Mesodermal cell (in vitro differentiated cells): ENCODE results near the gene TMEM256.

Experiments
- H3K27ac ChIP-seq: 2 replicates; pipeline ENCODE4 v1.7.0; 2013; ENCODE audit warnings: mild to moderate bottlenecking, low read depth, low read length, moderate library complexity; ENCODE audit not compliant: severe bottlenecking
- H3K36me3 ChIP-seq: 2 replicates; pipeline ENCODE4 v1.7.1; 2013; ENCODE audit warnings: mild to moderate bottlenecking, low read length, moderate library complexity; ENCODE audit not compliant: control insufficient read depth, insufficient read depth
- H3K4me1 ChIP-seq: one replicate; pipeline ENCODE4 v1.7.1; 2013; ENCODE audit warnings: mild to moderate bottlenecking, low read length; ENCODE audit not compliant: insufficient read depth, control insufficient read depth, poor library complexity, severe bottlenecking
- H3K4me3 ChIP-seq: 2 replicates; pipeline ENCODE4 v1.7.0; 2013; ENCODE audit warnings: low read length, control low read depth, mild to moderate bottlenecking; ENCODE audit not compliant: insufficient read depth, poor library complexity, severe bottlenecking; ENCODE audit errors: extremely low read depth
- H3K9me3 ChIP-seq: 2 replicates; pipeline ENCODE4 v1.7.1; 2013; ENCODE audit warnings: mild to moderate bottlenecking, low read length, moderate library complexity; ENCODE audit not compliant: control insufficient read depth
- WGBS, 2 experiments: methylation state at CpG; one replicate each; pipeline ENCODE4 v1.1.5; 2013; ENCODE audit warnings: missing lambda C conversion rate in 2 of 2; ENCODE audit not compliant: insufficient coverage in 2 of 2; 5-methylcytosine and 5-hydroxymethylcytosine counted together

Gene TMEM256

DNA sequence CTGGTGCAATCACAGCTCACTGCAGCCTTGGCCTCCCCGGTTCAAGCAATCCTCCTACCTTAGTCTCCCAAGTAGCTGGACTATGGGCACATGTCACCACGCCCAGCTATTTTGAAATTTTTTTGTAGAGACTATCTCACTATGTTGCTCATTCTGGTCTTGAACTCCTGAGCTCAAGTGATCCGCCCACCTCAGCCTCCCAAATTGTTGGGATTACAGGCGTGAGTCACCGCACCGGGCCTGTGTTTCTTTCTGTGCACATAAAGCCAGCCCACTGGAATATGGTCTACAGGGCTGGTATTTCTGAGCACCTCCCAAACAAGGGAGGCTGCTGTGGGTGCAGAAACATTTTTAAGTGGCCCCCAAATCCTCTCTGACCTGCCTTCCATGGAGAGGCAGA, 40.6 kb downstream of the TMEM256 start:
- Histone ChIP-seq H3K4me1 (peaks cover 4% of the 10 kb centered on the region), H3K9me3 (no peaks in the 10 kb centered on the region), H3K4me3 (no peak overlapping the region), H3K36me3 (no peaks in the 10 kb centered on the region), H3K27ac (no peak overlapping the region)
- WGBS, 2 experiments = 93 to 98% methylated on average over 6 of the region's 6 CpGs

DNA sequence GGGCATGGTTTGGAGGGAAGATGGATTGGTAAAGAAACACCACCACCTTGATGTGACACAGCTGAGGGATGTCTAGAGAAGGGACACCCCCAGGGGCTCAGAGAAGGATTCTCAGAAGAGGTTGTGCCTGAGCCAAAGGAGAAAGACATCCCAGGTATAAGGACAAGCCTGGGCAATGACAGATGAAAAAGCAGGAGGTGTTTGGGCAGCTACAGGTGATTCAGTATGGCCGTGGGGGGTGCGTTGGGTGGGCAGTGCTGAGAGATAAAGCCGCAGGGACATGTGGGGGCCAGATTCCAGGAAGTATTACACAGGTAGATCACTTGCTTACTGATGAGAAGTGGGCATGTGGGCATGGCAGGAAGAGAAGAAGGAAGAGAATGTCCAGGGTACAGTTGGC, 42.0 kb downstream of the TMEM256 start:
- H3K27ac ChIP-seq = no peak overlapping the region
- no peaks in the 10 kb centered on the region for H3K9me3 ChIP-seq
- H3K36me3 ChIP-seq = no peaks in the 10 kb centered on the region
- H3K4me1 ChIP-seq = peaks cover 4% of the 10 kb centered on the region
- 96 to 100% methylated on average over 1 to 3 of the region's 3 CpGs for WGBS, 2 experiments
- no peak overlapping the region for H3K4me3 ChIP-seq

DNA sequence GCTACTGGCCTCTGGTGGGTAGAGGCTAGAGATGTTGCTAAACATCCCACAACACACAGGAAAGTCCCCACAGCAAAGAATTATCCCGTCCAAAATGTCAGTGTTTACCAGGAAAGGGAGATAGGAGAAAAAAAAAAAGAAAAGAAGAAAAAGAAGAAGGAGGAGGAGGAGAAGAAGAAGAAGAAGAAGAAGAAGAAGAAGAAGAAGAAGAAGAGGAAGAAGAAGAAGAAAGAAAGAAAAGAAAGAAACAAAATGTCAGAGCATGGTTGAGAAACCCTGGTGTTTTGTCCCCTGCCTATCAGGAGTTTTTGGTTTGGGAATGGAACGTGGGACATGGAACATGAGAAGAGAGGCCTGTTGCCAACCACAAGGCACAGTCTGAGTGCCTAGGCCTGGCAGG, 46.5 kb downstream of the TMEM256 start:
- 88 to 100% methylated on average over 1 to 2 of the region's 2 CpGs for WGBS, 2 experiments
- H3K27ac ChIP-seq = no peak overlapping the region

DNA sequence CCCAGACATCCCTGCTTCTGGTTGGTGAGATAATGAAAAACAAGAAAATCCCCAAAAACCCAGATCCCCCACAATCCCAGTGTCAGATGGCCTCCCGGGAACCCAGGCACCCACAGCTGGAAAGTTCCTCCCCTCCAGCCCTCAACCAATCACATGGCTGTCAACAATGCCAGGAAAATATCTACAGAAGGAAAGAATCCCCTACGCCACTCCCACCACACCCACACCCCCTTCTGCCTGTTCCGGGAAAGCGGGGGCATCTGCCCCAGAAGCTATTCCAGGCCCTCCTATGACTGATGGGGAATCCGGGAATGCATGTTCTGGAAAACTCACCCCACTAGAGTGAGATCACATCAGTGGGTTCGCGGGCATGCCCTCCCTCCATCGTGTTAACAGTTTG, 47.1 kb downstream of the TMEM256 start:
- H3K4me1 ChIP-seq = peaks cover 23% of the 10 kb centered on the region
- no peaks in the 10 kb centered on the region for H3K36me3 ChIP-seq
- no peak overlapping the region for H3K27ac ChIP-seq
- 89 to 92% methylated on average over 5 to 6 of the region's 8 CpGs for WGBS, 2 experiments
- H3K4me3 ChIP-seq = no peak overlapping the region
- H3K9me3 ChIP-seq = no peaks in the 10 kb centered on the region

More for the DNA sequence above, 46.5 kb downstream of the TMEM256 start:
- no peaks in the 10 kb centered on the region for H3K36me3 ChIP-seq
- peaks cover 23% of the 10 kb centered on the region for H3K4me1 ChIP-seq
- no peaks in the 10 kb centered on the region for H3K9me3 ChIP-seq
- H3K4me3 ChIP-seq = no peak overlapping the region

DNA sequence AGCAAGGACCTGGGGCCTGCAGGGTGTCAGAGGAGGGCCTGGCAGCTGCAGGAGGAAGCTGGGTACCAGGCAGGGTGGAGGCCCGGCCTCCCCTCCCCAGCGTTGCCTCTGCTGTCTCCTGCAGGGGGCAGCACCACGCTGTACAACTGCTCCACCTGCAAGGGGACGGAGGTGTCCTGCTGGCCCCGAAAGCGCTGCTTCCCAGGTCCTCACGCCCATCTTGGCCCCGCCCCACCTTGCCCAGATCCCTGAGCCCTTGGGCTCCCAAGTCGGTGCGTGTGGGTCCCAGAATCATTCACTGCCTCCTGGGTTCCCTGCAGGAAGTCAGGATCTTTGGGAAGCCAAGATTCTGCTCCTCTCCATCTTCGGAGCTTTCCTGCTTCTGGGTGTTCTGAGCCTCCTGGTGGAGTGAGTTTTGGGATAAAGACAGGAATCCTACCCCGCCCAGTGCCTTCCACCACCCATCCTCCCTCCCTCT, 47.8 kb downstream of the TMEM256 start:
- Histone ChIP-seq H3K4me1 (peaks cover 23% of the 10 kb centered on the region), H3K27ac (no peak overlapping the region), H3K36me3 (no peaks in the 10 kb centered on the region), H3K4me3 (no peak overlapping the region), H3K9me3 (no peaks in the 10 kb centered on the region)
- WGBS, 2 experiments = 2 to 5% methylated on average over 10 of the region's 12 CpGs

DNA sequence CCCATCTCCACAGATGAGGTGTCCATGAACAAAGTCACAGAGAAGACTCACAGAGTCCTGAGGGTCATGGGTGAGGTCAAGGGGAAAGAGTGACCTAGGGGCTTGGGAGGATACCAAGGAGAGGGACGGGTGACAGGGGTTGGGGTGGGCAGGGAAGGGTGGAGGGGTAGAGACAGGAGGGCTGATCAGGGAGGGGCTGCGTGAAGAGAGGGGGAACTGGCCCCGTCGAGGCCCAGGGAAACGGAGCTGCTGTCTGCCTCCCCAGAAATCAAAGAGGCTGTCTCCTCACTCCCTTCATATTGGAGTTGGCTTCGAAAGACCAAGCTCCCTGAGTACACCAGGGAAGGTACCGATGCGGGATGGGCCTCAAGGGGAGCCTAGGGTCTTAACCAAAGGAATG, 48.3 kb downstream of the TMEM256 start:
- H3K4me3 ChIP-seq = no peak overlapping the region
- no peaks in the 10 kb centered on the region for H3K36me3 ChIP-seq
- WGBS, 2 experiments = 97% methylated on average over 3 of the region's 8 CpGs; no CpG with 5 or more reads in 1 of the 2 experiments
- peaks cover 23% of the 10 kb centered on the region for H3K4me1 ChIP-seq
- no peaks in the 10 kb centered on the region for H3K9me3 ChIP-seq
- no peak overlapping the region for H3K27ac ChIP-seq

DNA sequence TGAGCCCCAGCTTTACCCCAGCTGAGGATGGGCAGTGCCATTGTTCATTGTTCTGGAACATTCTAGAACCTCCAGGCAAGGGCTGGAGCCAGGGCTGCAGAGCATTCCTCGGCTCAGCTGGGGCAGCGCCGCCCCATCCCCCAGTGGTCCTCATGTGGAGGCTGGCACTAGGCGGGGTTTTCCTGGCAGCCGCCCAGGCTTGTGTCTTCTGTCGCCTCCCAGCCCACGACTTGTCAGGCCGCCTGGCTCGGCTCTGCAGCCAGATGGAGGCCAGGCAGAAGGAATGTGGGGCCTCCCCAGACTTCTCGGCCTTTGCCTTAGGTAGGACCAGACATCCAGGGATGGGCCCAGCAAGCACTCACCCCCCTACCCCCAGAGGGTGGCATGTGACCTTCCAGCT, 48.8 kb downstream of the TMEM256 start, which contains the start of gene TMEM95:
TMEM95 (plus strand) TSS at position 104 of the 400 bp plus-strand sequence; CDS start at position 153, 49 bp downstream.
- Histone ChIP-seq H3K36me3 (no peaks in the 10 kb centered on the region), H3K27ac (no peak within 1 kb of the TSS), H3K4me3 (no peak within 1 kb of the TSS), H3K9me3 (no peaks in the 10 kb centered on the region), H3K4me1 (peaks cover 23% of the 10 kb centered on the region)
- WGBS, 2 experiments = 78 to 82% methylated on average over 9 of the region's 10 CpGs

DNA sequence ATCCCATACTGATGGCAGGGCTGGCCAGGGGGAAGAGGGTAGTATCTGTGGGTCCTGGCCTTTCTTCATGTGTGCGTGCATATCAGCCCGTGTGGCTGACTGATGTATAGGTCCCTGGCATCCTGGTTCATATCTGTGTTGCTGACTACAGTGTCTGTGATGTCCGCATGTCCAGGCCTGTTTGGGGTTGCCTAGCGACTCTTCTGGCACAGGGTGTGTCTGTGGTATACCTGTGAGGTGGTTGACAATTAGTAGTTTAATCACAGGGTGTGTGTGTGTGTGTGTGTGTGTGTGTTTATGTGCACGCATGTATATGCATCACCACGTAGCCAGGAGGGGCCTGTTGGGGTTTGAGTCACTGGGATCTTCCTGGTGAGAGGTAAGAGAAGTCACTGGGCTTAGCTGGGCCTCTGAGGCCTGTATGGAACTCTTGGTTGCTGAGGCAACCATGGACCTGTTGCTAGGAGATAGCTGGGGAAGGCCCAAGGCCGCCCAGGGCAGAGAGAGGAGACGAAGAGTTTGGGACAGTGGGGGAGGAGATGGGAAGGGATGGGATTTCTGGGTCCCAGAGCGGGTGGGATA, 49.5 kb downstream of the TMEM256 start:
- WGBS, 2 experiments = 78 to 88% methylated on average over 6 of the region's 9 CpGs
- Histone ChIP-seq H3K36me3 (no peaks in the 10 kb centered on the region), H3K27ac (no peak overlapping the region), H3K4me3 (no peak overlapping the region), H3K4me1 (peaks cover 28% of the 10 kb centered on the region), H3K9me3 (no peaks in the 10 kb centered on the region)
